ENCODE results near the gene HS3ST3B1. TPM values are rescaled to one million over a fixed set of nuclear protein-coding genes. Genes with fewer than 3 reads are reported as not detected.

HS3ST3B1 gene
- total RNA-seq, 4 donors from 2014 or later: 0.40 to 2.5 (median 1.2) TPM; not detected in 1

GRCh38 chr17:14305785-14306496 is 5.1 kb downstream of the HS3ST3B1 start:
- H3K27me3 ChIP-seq: peaks cover 95% of the 10 kb centered on the region
- no peak overlapping the region for H3K4me3 ChIP-seq
- WGBS, 2 donors (ENCODE audit: low coverage in 1 of 2): 56 to 66% methylated on average over 3 to 6 of the region's 6 CpGs
- in situ Hi-C loops (cut with MboI; ENCODE audit: low pct_ligation_motif_present in 1 of 4, low pct_unique_long_range_greater_than_20kb in 1 of 4, low sequenced_read_pairs in 3 of 4): loop anchor here in 3 of 4 donors (10.0 to 25.0 kb wide), 3 partner anchors 711 to 969 kb away; no protein-coding TSS in a partner anchor
- intact Hi-C loops (cut with DNase I; ENCODE audit: low total_unique reads): no loop called here
- no peak for DNase-seq
- H3K27ac ChIP-seq: no peak overlapping the region
- no peaks in the 10 kb centered on the region for H3K36me3 ChIP-seq
- H3K4me1 ChIP-seq: peaks cover 0 to 50% (median 31%) of the 10 kb centered on the region in 4 donors
- no peaks in the 10 kb centered on the region for H3K9me3 ChIP-seq
- TF ChIP-seq POLR2A (IDR thresholded peaks at IDR 0.05): no peak
- TF ChIP-seq POLR2AphosphoS5 (IDR thresholded peaks at IDR 0.05): no peak

DNA sequence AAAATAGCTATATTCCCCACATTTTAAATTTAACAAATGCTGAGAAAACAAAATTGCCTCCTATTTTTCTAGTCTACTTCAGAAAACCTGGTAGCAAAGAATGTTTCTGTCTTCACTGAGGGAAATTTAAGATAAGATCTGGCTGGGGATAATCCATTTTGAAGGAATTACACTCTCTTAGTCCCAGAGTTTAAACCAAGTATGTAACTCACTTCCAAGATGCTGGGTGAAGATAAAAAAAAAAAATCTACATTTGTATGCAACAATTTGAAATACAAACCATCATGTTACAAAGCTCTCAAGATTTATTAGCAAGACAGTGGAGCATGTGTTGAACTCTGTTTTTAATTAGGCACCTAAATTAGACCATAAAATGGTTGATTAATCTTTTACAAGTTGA is 5.7 kb downstream of the HS3ST3B1 start:
- intact Hi-C loops (cut with DNase I; ENCODE audit: low total_unique reads): no loop called here
- H3K4me3 ChIP-seq: no peak overlapping the region
- H3K27me3 ChIP-seq: peaks cover 90% of the 10 kb centered on the region
- no peaks in the 10 kb centered on the region for H3K9me3 ChIP-seq
- in situ Hi-C loops (cut with MboI; ENCODE audit: low pct_ligation_motif_present in 1 of 4, low pct_unique_long_range_greater_than_20kb in 1 of 4, low sequenced_read_pairs in 3 of 4): loop anchor here in 3 of 4 donors (10.0 to 25.0 kb wide), 3 partner anchors 712 to 969 kb away; no protein-coding TSS in a partner anchor
- no peaks in the 10 kb centered on the region for H3K36me3 ChIP-seq
- peaks cover 0 to 43% (median 25%) of the 10 kb centered on the region in 4 donors for H3K4me1 ChIP-seq
- no peak for DNase-seq
- TF ChIP-seq EP300 (IDR thresholded peaks at IDR 0.05; ENCODE audit: low read depth) (no peak), POLR2AphosphoS5 (IDR thresholded peaks at IDR 0.05) (no peak), POLR2A (IDR thresholded peaks at IDR 0.05) (no peak)
- TF ChIP-seq, protein P1, sequence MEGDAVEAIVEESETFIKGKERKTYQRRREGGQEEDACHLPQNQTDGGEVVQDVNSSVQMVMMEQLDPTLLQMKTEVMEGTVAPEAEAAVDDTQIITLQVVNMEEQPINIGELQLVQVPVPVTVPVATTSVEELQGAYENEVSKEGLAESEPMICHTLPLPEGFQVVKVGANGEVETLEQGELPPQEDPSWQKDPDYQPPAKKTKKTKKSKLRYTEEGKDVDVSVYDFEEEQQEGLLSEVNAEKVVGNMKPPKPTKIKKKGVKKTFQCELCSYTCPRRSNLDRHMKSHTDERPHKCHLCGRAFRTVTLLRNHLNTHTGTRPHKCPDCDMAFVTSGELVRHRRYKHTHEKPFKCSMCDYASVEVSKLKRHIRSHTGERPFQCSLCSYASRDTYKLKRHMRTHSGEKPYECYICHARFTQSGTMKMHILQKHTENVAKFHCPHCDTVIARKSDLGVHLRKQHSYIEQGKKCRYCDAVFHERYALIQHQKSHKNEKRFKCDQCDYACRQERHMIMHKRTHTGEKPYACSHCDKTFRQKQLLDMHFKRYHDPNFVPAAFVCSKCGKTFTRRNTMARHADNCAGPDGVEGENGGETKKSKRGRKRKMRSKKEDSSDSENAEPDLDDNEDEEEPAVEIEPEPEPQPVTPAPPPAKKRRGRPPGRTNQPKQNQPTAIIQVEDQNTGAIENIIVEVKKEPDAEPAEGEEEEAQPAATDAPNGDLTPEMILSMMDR (IDR thresholded peaks at IDR 0.05): no peak
- H3K27ac ChIP-seq: no peak overlapping the region

- no peaks in the 10 kb centered on the region for H3K36me3 ChIP-seq
- H3K27me3 ChIP-seq: peaks cover 80% of the 10 kb centered on the region
- in situ Hi-C loops (cut with MboI; ENCODE audit: low pct_ligation_motif_present in 1 of 4, low pct_unique_long_range_greater_than_20kb in 1 of 4, low sequenced_read_pairs in 3 of 4) (loop anchor here in 3 of 4 donors (10.0 to 25.0 kb wide), 3 partner anchors 713 to 970 kb away; no protein-coding TSS in a partner anchor), intact Hi-C loops (cut with DNase I; ENCODE audit: low total_unique reads) (no loop called here)
- H3K4me1 ChIP-seq: peaks cover 0 to 33% (median 16%) of the 10 kb centered on the region in 4 donors
- no peaks in the 10 kb centered on the region for H3K9me3 ChIP-seq
- no peak for TF ChIP-seq EP300 (IDR thresholded peaks at IDR 0.05; ENCODE audit: low read depth)
- no peak for TF ChIP-seq POLR2AphosphoS5 (IDR thresholded peaks at IDR 0.05)
- TF ChIP-seq, protein P1 (IDR thresholded peaks at IDR 0.05): no peak
- no peak for TF ChIP-seq POLR2A (IDR thresholded peaks at IDR 0.05)
- no peak overlapping the region for H3K4me3 ChIP-seq
- DNase-seq: no peak
- H3K27ac ChIP-seq: no peak overlapping the region
- 67 to 70% methylated on average over 5 of the region's 5 CpGs for WGBS, 2 donors (ENCODE audit: low coverage in 1 of 2)
These were observed 6.7 kb downstream of the HS3ST3B1 start for GRCh38 chr17:14307560-14308024.

DNA sequence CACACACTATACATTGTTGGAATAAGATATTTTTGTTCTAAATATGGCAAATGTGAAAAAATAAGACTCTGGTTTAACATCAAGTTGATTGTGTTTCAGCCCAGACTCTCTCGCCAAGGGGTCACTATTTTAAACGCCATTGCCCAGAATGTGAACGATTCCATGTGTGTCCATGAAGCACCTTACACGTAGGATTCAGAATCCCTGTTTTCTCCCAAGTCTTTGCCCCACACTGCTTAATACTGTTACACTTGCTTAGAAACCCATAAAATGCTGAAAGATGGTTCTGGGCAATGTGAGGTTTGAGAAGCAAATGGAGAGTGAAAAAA is 7.7 kb downstream of the HS3ST3B1 start:
- in situ Hi-C loops (cut with MboI; ENCODE audit: low pct_ligation_motif_present in 1 of 4, low pct_unique_long_range_greater_than_20kb in 1 of 4, low sequenced_read_pairs in 3 of 4): loop anchor here in 3 of 4 donors (10.0 to 25.0 kb wide), 3 partner anchors 714 to 971 kb away; no protein-coding TSS in a partner anchor
- peak overlapping the region in 1 of 4 donors; percentile 47 for H3K27ac ChIP-seq

More for the DNA sequence above, 7.7 kb downstream of the HS3ST3B1 start:
- Histone ChIP-seq H3K27me3 (peaks cover 70% of the 10 kb centered on the region), H3K4me1 (peaks cover 0 to 23% (median 11%) of the 10 kb centered on the region in 4 donors), H3K36me3 (no peaks in the 10 kb centered on the region), H3K9me3 (no peaks in the 10 kb centered on the region), H3K4me3 (peak overlapping the region in 2 of 4 donors; percentile 32 to 50)
- 61 to 63% methylated on average over 3 to 4 of the region's 4 CpGs for WGBS, 2 donors (ENCODE audit: low coverage in 1 of 2)
- DNase-seq: no peak
- no peak for TF ChIP-seq EP300 (IDR thresholded peaks at IDR 0.05; ENCODE audit: low read depth)
- no peak for TF ChIP-seq POLR2AphosphoS5 (IDR thresholded peaks at IDR 0.05)
- TF ChIP-seq POLR2A (IDR thresholded peaks at IDR 0.05): no peak
- TF ChIP-seq, protein P1 (IDR thresholded peaks at IDR 0.05): no peak
- intact Hi-C loops (cut with DNase I; ENCODE audit: low total_unique reads): no loop called here

All from transverse colon (tissue), 4 donors.